IMR-90 (cell line): ENCODE results near the gene DCTN1. TPM values are rescaled to one million over a fixed set of nuclear protein-coding genes. Genes with fewer than 3 reads are reported as not detected.

Source experiments
- ATAC-seq: fragments of 200-7000 bp; cut with Tn5 transposase; 2 replicates; pipeline ENCODE4 v1.9.1; 2020; ENCODE audit warnings: low read depth, mild to moderate bottlenecking, moderate library complexity
- BruUV-seq: library from RNA; stranded (reverse); fragments of 400-500 nt; replicated peaks from 2 replicates; lab custom pipeline; 2021; lab: Mats Ljungman, UMichigan
- CTCF ChIA-PET: fragments of 300-600 bp; formaldehyde crosslinking; extraction: SDS; loops from one replicate; lab custom pipeline; 2021; ENCODE audit warnings: antibody characterized with exemption; lab: Yijun Ruan, JAX
- POLR2A ChIA-PET: fragments of 300-600 bp; sonication (Branson Sonifier 250); formaldehyde crosslinking; loops from one replicate; lab custom pipeline; 2022; ENCODE audit warnings: antibody characterized with exemption; ENCODE audit not compliant: unreplicated experiment; lab: Charles Lee
- DNase-seq: peaks from one replicate; pipeline ENCODE4 v3.0.0; 2013
- H2AFZ ChIP-seq: replicated peaks from 2 replicates; pipeline ENCODE3; 2013; ENCODE audit warnings: low read length, mild to moderate bottlenecking; ENCODE audit not compliant: poor library complexity
- H2AK5ac ChIP-seq: 2 replicates; pipeline ENCODE4 v1.6.1; 2013; ENCODE audit warnings: low read depth, low read length, inconsistent platforms
- H2AK9ac ChIP-seq: replicated peaks from 2 replicates; pipeline ENCODE3; 2013; ENCODE audit warnings: mild to moderate bottlenecking, low read depth, low read length, moderate library complexity; ENCODE audit not compliant: poor library complexity
- H2BK120ac ChIP-seq: 2 replicates; pipeline ENCODE4 v1.6.1; 2013; ENCODE audit warnings: low read depth, low read length, inconsistent platforms
- H2BK15ac ChIP-seq: 3 replicates; pipeline ENCODE4 v1.6.1; 2013; ENCODE audit warnings: low read depth, low read length, inconsistent platforms
- H2BK20ac ChIP-seq: 2 replicates; pipeline ENCODE4 v1.6.1; 2013; ENCODE audit warnings: low read depth, mild to moderate bottlenecking, inconsistent platforms, low read length, moderate library complexity
- H2BK5ac ChIP-seq: 2 replicates; pipeline ENCODE4 v1.6.1; 2013; ENCODE audit warnings: mild to moderate bottlenecking, low read depth, low read length, inconsistent platforms; ENCODE audit not compliant: poor library complexity, severe bottlenecking
- H3K14ac ChIP-seq: replicated peaks from 2 replicates; pipeline ENCODE4 v1.6.1; 2013; ENCODE audit warnings: low read depth, low read length, inconsistent platforms
- H3K18ac ChIP-seq: 2 replicates; pipeline ENCODE4 v1.6.1; 2013; ENCODE audit warnings: low read depth, low read length, control low read depth
- H3K23ac ChIP-seq: 2 replicates; pipeline ENCODE4 v1.6.1; 2013; ENCODE audit warnings: low read depth, low read length, inconsistent platforms
- H3K27ac ChIP-seq: 2 replicates; pipeline ENCODE4 v1.5.1; 2013; ENCODE audit warnings: mild to moderate bottlenecking, control low read depth, low read length; ENCODE audit not compliant: insufficient read depth
- H3K27me3 ChIP-seq: 2 replicates; pipeline ENCODE4 v1.6.1; 2013; ENCODE audit warnings: low read length; ENCODE audit not compliant: control insufficient read depth, insufficient read depth
- H3K36me3 ChIP-seq: 2 replicates; pipeline ENCODE4 v1.6.1; 2013; ENCODE audit warnings: low read length, mixed read lengths; ENCODE audit not compliant: control insufficient read depth, insufficient read depth
- H3K4ac ChIP-seq: 2 replicates; pipeline ENCODE4 v1.6.1; 2013; ENCODE audit warnings: low read depth, low read length, inconsistent platforms
- H3K4me1 ChIP-seq: 2 replicates; pipeline ENCODE4 v1.6.1; 2013; ENCODE audit warnings: low read length, mixed read lengths; ENCODE audit not compliant: control insufficient read depth, insufficient read depth
- H3K4me2 ChIP-seq: 2 replicates; pipeline ENCODE4 v1.6.1; 2013; ENCODE audit warnings: low read depth, mild to moderate bottlenecking, control low read depth, low read length, moderate library complexity
- H3K4me3 ChIP-seq: 2 replicates; pipeline ENCODE4 v1.5.1; 2013; ENCODE audit warnings: low read depth, mild to moderate bottlenecking, control low read depth, low read length, moderate library complexity; ENCODE audit not compliant: insufficient read depth
- H3K56ac ChIP-seq: 2 replicates; pipeline ENCODE4 v1.6.1; 2013; ENCODE audit warnings: low read length, inconsistent platforms; ENCODE audit not compliant: insufficient read depth; ENCODE audit errors: extremely low read depth
- H3K79me1 ChIP-seq, 2 experiments: 2 replicates each; pipeline ENCODE4 v1.6.1; 2013; ENCODE audit warnings: low read length in 2 of 2, inconsistent platforms in 1 of 2, low read depth in 1 of 2
- H3K9ac ChIP-seq: 2 replicates; pipeline ENCODE4 v1.6.1; 2013; ENCODE audit warnings: low read depth, low read length, control low read depth
- H3K9me1 ChIP-seq: 2 replicates; pipeline ENCODE4 v1.6.1; 2013; ENCODE audit warnings: low read length, inconsistent platforms; ENCODE audit not compliant: insufficient read depth
- H3K9me3 ChIP-seq: 2 replicates; pipeline ENCODE4 v1.6.1; 2013; ENCODE audit warnings: low read length; ENCODE audit not compliant: control insufficient read depth, insufficient read depth
- H4K20me1 ChIP-seq: 2 replicates; pipeline ENCODE4 v1.6.1; 2013; ENCODE audit warnings: low read length, inconsistent platforms; ENCODE audit not compliant: insufficient read depth
- H4K5ac ChIP-seq: 2 replicates; pipeline ENCODE4 v1.6.1; 2013; ENCODE audit warnings: mild to moderate bottlenecking, low read depth, low read length, control low read depth
- H4K8ac ChIP-seq, 2 experiments: 2 replicates each; pipeline ENCODE4 v1.6.1; 2013; ENCODE audit warnings: low read depth in 2 of 2, low read length in 2 of 2, control low read depth in 1 of 2, inconsistent platforms in 1 of 2
- H4K91ac ChIP-seq: 2 replicates; pipeline ENCODE4 v1.6.1; 2013; ENCODE audit warnings: low read depth, low read length, inconsistent platforms; ENCODE audit not compliant: insufficient read depth
- CTCF ChIP-seq: conservative IDR thresholded peaks from 2 replicates; pipeline ENCODE4 v1.5.1; 2012; ENCODE audit warnings: mild to moderate bottlenecking, low read depth, low read length, improper control_type of control experiment
- MAFK ChIP-seq: IDR thresholded peaks from 2 replicates; pipeline ENCODE4 v1.6.1; 2012; ENCODE audit warnings: low read depth, low read length, improper control_type of control experiment
- RAD21 ChIP-seq: IDR thresholded peaks from 2 replicates; pipeline ENCODE4 v1.6.1; 2012; ENCODE audit warnings: low read length, improper control_type of control experiment
- RCOR1 ChIP-seq: IDR thresholded peaks from 2 replicates; pipeline ENCODE4 v1.6.1; 2012; ENCODE audit warnings: mild to moderate bottlenecking, low read length, improper control_type of control experiment; ENCODE audit not compliant: insufficient replicate concordance
- RFX5 ChIP-seq: IDR thresholded peaks from 2 replicates; pipeline ENCODE4 v1.8.0; 2012; ENCODE audit warnings: low read depth, mild to moderate bottlenecking, low read length, moderate library complexity
- SMC3 ChIP-seq: fragments of 150-350 bp; IDR thresholded peaks from 2 replicates; pipeline ENCODE4 v1.6.1; 2016; ENCODE audit warnings: low read depth, mild to moderate bottlenecking, antibody characterized with exemption, low read length, moderate library complexity
- USF2 ChIP-seq: fragments of 150-350 bp; IDR thresholded peaks from 2 replicates; pipeline ENCODE4 v1.6.1; 2017; ENCODE audit warnings: mild to moderate bottlenecking, antibody characterized with exemption, low read length, low read depth
- WGBS, 2 experiments: methylation state at CpG; one replicate each; pipeline versions ENCODE4 v1.1.5 to v1.1.7; 2013; ENCODE audit warnings: missing lambda C conversion rate in 2 of 2; ENCODE audit not compliant: insufficient read length in 1 of 2; ENCODE audit errors: extremely low coverage in 2 of 2; 5-methylcytosine and 5-hydroxymethylcytosine counted together
- dilution Hi-C: fragments of 300-500 bp; cut with HindIII; formaldehyde crosslinking; loops from one replicate; pipeline ENCODE4 v1.14.3; 2018; ENCODE audit warnings: low sequenced_read_pairs; ENCODE audit not compliant: unreplicated experiment
- in situ Hi-C: fragments of 300-500 bp; cut with MboI; formaldehyde crosslinking; loops from 3 replicates; pipeline ENCODE4 v1.14.3; 2019; ENCODE audit warnings: low sequenced_read_pairs, inconsistent platforms, mixed read lengths
- intact Hi-C: fragments of 100-400 bp; cut with micrococcal nuclease; formaldehyde crosslinking; loops from 2 replicates; pipeline ENCODE4 v1.10.0; 2022
- polyA plus RNA-seq, 3 experiments: library from polyadenylated mRNA; depleted of rRNA; stranded (reverse); fragments of >200 nt; gene quantifications; 2 replicates each; pipeline ENCODE4 v1.2.3, GENCODE V29; 2012; ENCODE audit warnings: low replicate concordance in 1 of 3
- total RNA-seq: library from RNA; depleted of rRNA; stranded (reverse); fragments of >200 nt; gene quantifications from 2 replicates; pipeline ENCODE4 v1.2.3, GENCODE V29; 2012

The DCTN1 gene
- total and polyA plus RNA-seq, 2 of the 4 experiments (the other 2 are of a cell fraction): 136 to 204 TPM

- H4K91ac ChIP-seq: no peak overlapping the region
- H2AK5ac ChIP-seq: no peak overlapping the region
- no peaks in the 10 kb centered on the region for H4K20me1 ChIP-seq
- no peak overlapping the region for H3K23ac ChIP-seq
- H3K4me3 ChIP-seq: no peak overlapping the region
- no peak overlapping the region for H2BK20ac ChIP-seq
- H3K9me3 ChIP-seq: no peaks in the 10 kb centered on the region
- POLR2A ChIA-PET: no interaction called here
- intact Hi-C loops: no loop called here
- no peaks in the 10 kb centered on the region for H3K4me1 ChIP-seq
- WGBS, 2 experiments: no CpG with 5 or more reads among the region's 5 CpGs
- H3K36me3 ChIP-seq: no peaks in the 10 kb centered on the region
- peaks cover 19% of the 10 kb centered on the region for H3K27me3 ChIP-seq
- dilution Hi-C loops: no loop called here
- no peak overlapping the region for H3K18ac ChIP-seq
- in situ Hi-C loops: no loop called here
- no peak overlapping the region for H2AK9ac ChIP-seq
- no peak for TF ChIP-seq RCOR1
- no peak for TF ChIP-seq USF2
- TF ChIP-seq CTCF: no peak
- TF ChIP-seq MAFK: no peak
- no peak for TF ChIP-seq SMC3
- no peak for TF ChIP-seq RFX5
- TF ChIP-seq RAD21: no peak
- no peak overlapping the region for H3K9ac ChIP-seq
- no peak for DNase-seq
- H3K4me2 ChIP-seq: no peak overlapping the region
- no peak overlapping the region for H3K14ac ChIP-seq
- no peaks in the 10 kb centered on the region for H3K9me1 ChIP-seq
- no peak overlapping the region for H2BK5ac ChIP-seq
- H3K4ac ChIP-seq: no peak overlapping the region
- H2BK15ac ChIP-seq: no peak overlapping the region
- H3K56ac ChIP-seq: no peak overlapping the region
- no peak overlapping the region for H4K5ac ChIP-seq
- no peak overlapping the region for H4K8ac ChIP-seq
- H3K79me1 ChIP-seq: no peaks in the 10 kb centered on the region
- no peak overlapping the region for H2BK120ac ChIP-seq
- ATAC-seq: no peak
- no peak overlapping the region for H2AFZ ChIP-seq
- no TSS peak for BruUV-seq
- CTCF ChIA-PET: interaction anchor here (1.9 kb wide), 1 partner anchor 21 kb away, joined by 5 read pairs; no protein-coding TSS in a partner anchor
- H3K27ac ChIP-seq: no peak overlapping the region
Observed at GRCh38 chr2:74314107-74314506, 66.0 kb downstream of the DCTN1 start.
